SK-N-SH (cell line): ENCODE data around the gene VPS18. TPM values are rescaled to one million over a fixed set of nuclear protein-coding genes. Genes with fewer than 3 reads are reported as not detected.

ENCODE experiments used
- CTCF ChIA-PET: fragments of 300-600, 350-600 bp; formaldehyde crosslinking; extraction: SDS; loops from one replicate; lab custom pipeline; 2021; lab: Yijun Ruan, JAX
- POLR2A ChIA-PET: fragments of 350-600 bp; sonication (Branson Sonifier 250); formaldehyde crosslinking; extraction: SDS; loops from one replicate; lab custom pipeline; 2020; ENCODE audit warnings: antibody characterized with exemption, inconsistent platforms; lab: Yijun Ruan, JAX
- DNase-seq: peaks from one replicate; pipeline ENCODE4 v3.0.0; 2012
- H2AFZ ChIP-seq: fragments of 200-600 bp; sonication (generic); 2 replicates; pipeline ENCODE4 v1.8.1; 2016; ENCODE audit warnings: antibody characterized with exemption, mild to moderate bottlenecking, low read depth
- H3F3A ChIP-seq: fragments of 200-600 bp; sonication (generic); replicated peaks from 2 replicates; pipeline ENCODE3; 2016; ENCODE audit warnings: antibody characterized with exemption, mild to moderate bottlenecking; ENCODE audit not compliant: insufficient read depth
- H3K27ac ChIP-seq, 2 experiments: fragments of 200-500 bp in 1 of 2; fragments of 200-600 bp in 1 of 2; sonication (Bioruptor generic) in 1 of 2; sonication (generic), shearing (Covaris generic) in 1 of 2; 2 replicates each; pipeline versions ENCODE4 v1.5.1 to v1.6.1; 2014 to 2016; ENCODE audit warnings: low read depth in 2 of 2, inconsistent platforms in 1 of 2, low read length in 1 of 2, mild to moderate bottlenecking in 1 of 2, mixed read lengths in 1 of 2
- H3K27me3 ChIP-seq: fragments of 200-600 bp; sonication (generic), shearing (Covaris generic); 2 replicates; pipeline ENCODE4 v1.6.1; 2016; ENCODE audit warnings: mixed run types; ENCODE audit not compliant: insufficient read depth
- H3K36me3 ChIP-seq, 2 experiments: fragments of 200-500 bp in 1 of 2; fragments of 200-600 bp in 1 of 2; sonication (Bioruptor generic) in 1 of 2; sonication (generic) in 1 of 2; replicated peaks in 1 of 2; 2 replicates each; pipeline versions ENCODE3 to v1.5.1; 2014 to 2016; ENCODE audit warnings: low read length in 1 of 2, mild to moderate bottlenecking in 1 of 2; ENCODE audit not compliant: insufficient read depth in 2 of 2, control insufficient read depth in 1 of 2
- H3K4me1 ChIP-seq, 2 experiments: fragments of 200-500 bp in 1 of 2; fragments of 200-600 bp in 1 of 2; sonication (Bioruptor generic) in 1 of 2; sonication (generic), shearing (Covaris generic) in 1 of 2; 2 replicates each; pipeline versions ENCODE4 v1.5.1 to v1.6.1; 2014 to 2016; ENCODE audit warnings: low read depth in 1 of 2, low read length in 1 of 2, mixed run types in 1 of 2; ENCODE audit not compliant: insufficient read depth in 2 of 2, control insufficient read depth in 1 of 2
- H3K4me2 ChIP-seq: fragments of 200-600 bp; sonication (generic), shearing (Covaris generic); 2 replicates; pipeline ENCODE4 v1.6.1; 2017; ENCODE audit warnings: mixed run types
- H3K4me3 ChIP-seq, 2 experiments: fragments of 200-500 bp in 1 of 2; fragments of 200-600 bp in 1 of 2; sonication (Bioruptor generic) in 1 of 2; sonication (generic), shearing (Covaris generic) in 1 of 2; 2 replicates each; pipeline versions ENCODE4 v1.5.1 to v1.8.1; 2014 to 2016; ENCODE audit warnings: low read depth in 2 of 2, inconsistent platforms in 1 of 2, low read length in 1 of 2, mild to moderate bottlenecking in 1 of 2, mixed read lengths in 1 of 2, moderate library complexity in 1 of 2
- H3K79me2 ChIP-seq: fragments of 200-600 bp; sonication (generic); 2 replicates; pipeline ENCODE4 v1.8.1; 2017; ENCODE audit warnings: mild to moderate bottlenecking; ENCODE audit not compliant: insufficient read depth
- H3K9ac ChIP-seq: fragments of 200-600 bp; sonication (generic); 2 replicates; pipeline ENCODE4 v1.6.1; 2017; ENCODE audit warnings: mixed run types
- H3K9me2 ChIP-seq: fragments of 200-600 bp; sonication (generic); 2 replicates; pipeline ENCODE4 v1.6.1; 2017; ENCODE audit warnings: mixed run types
- H3K9me3 ChIP-seq: fragments of 200-600 bp; sonication (generic); 2 replicates; pipeline ENCODE4 v1.6.1; 2017; ENCODE audit warnings: mixed run types, mild to moderate bottlenecking, moderate library complexity
- H4K20me1 ChIP-seq: fragments of 200-600 bp; sonication (generic); 2 replicates; pipeline ENCODE4 v1.6.1; 2017; ENCODE audit warnings: mild to moderate bottlenecking, mixed run types; ENCODE audit not compliant: insufficient read depth
- CTCF ChIP-seq: fragments of 200-600 bp; sonication (generic); IDR thresholded peaks from 2 replicates; pipeline ENCODE4 v1.6.1; 2017; ENCODE audit warnings: antibody characterized with exemption, mild to moderate bottlenecking, moderate library complexity
- ELF1 ChIP-seq: IDR thresholded peaks from 2 replicates; pipeline ENCODE4 v1.4.0; 2012
- FOXM1 ChIP-seq: IDR thresholded peaks from 2 replicates; pipeline ENCODE4 v1.4.0; 2012; ENCODE audit warnings: low read depth, mild to moderate bottlenecking
- GATA2 ChIP-seq: sonication (generic); formaldehyde crosslinking; IDR thresholded peaks from 2 replicates; pipeline ENCODE4 v1.5.0; 2020; ENCODE audit warnings: mild to moderate bottlenecking, missing genetic modification reagents
- MEF2A ChIP-seq: IDR thresholded peaks from 2 replicates; pipeline ENCODE4 v1.4.0; 2012; ENCODE audit warnings: low read depth, borderline replicate concordance
- MXI1 ChIP-seq: IDR thresholded peaks from 2 replicates; pipeline ENCODE4 v1.6.1; 2012; ENCODE audit warnings: mild to moderate bottlenecking, low read depth, low read length, improper control_type of control experiment
- NFIC ChIP-seq: IDR thresholded peaks from 2 replicates; pipeline ENCODE4 v1.4.0; 2012; ENCODE audit warnings: borderline replicate concordance
- NRF1 ChIP-seq: IDR thresholded peaks from 2 replicates; pipeline ENCODE4 v1.6.1; 2012; ENCODE audit warnings: low read depth, mild to moderate bottlenecking, low read length
- PBX3 ChIP-seq: IDR thresholded peaks from 2 replicates; pipeline ENCODE4; 2012
- RFX5 ChIP-seq: IDR thresholded peaks from 2 replicates; pipeline ENCODE4 v1.6.1; 2012; ENCODE audit warnings: mild to moderate bottlenecking, improper control_type of control experiment, low read length
- SIN3A ChIP-seq: IDR thresholded peaks from 2 replicates; pipeline ENCODE4 v1.6.1; 2012; ENCODE audit warnings: low read depth, mild to moderate bottlenecking, low read length, moderate library complexity, borderline replicate concordance
- TAF1 ChIP-seq: IDR thresholded peaks from 2 replicates; pipeline ENCODE4 v1.6.1; 2012; ENCODE audit warnings: low read depth, mild to moderate bottlenecking, low read length, moderate library complexity, borderline replicate concordance
- TCF12 ChIP-seq: IDR thresholded peaks from 2 replicates; pipeline ENCODE4 v1.4.0; 2012
- TEAD4 ChIP-seq: IDR thresholded peaks from 2 replicates; pipeline ENCODE4 v1.4.0; 2012; ENCODE audit warnings: mild to moderate bottlenecking, borderline replicate concordance; ENCODE audit not compliant: insufficient read depth
- YY1 ChIP-seq: IDR thresholded peaks from 2 replicates; pipeline ENCODE4 v1.4.0; 2012; ENCODE audit warnings: low read depth, mild to moderate bottlenecking
- WGBS: methylation state at CpG from one replicate; pipeline ENCODE4 v1.1.6; 2017; ENCODE audit warnings: low lambda C conversion rate; 5-methylcytosine and 5-hydroxymethylcytosine counted together
- polyA plus RNA-seq, 3 experiments: library from polyadenylated mRNA; depleted of rRNA; stranded (reverse); fragments of >200 nt; gene quantifications; 2 replicates each; pipeline ENCODE4 v1.2.3, GENCODE V29; 2012
- TF ChIP-seq, protein P1 (sequence below): IDR thresholded peaks from 2 replicates; pipeline ENCODE4 v1.4.0; 2012; ENCODE audit warnings: low read depth, borderline replicate concordance
- TF ChIP-seq, protein P2 (sequence below): fragments of 150-350 bp; IDR thresholded peaks from 2 replicates; pipeline ENCODE4 v1.6.1; 2017; ENCODE audit warnings: antibody characterized with exemption, low read length, low read depth, borderline replicate concordance

The VPS18 gene
- polyA plus RNA-seq, 1 of the 3 experiments (the other 2 are of a cell fraction): 14.1 TPM

GRCh38 chr15:40911141-40911540 lies 16.9 kb downstream of the VPS18 start (continued):
- TF ChIP-seq, protein P1, sequence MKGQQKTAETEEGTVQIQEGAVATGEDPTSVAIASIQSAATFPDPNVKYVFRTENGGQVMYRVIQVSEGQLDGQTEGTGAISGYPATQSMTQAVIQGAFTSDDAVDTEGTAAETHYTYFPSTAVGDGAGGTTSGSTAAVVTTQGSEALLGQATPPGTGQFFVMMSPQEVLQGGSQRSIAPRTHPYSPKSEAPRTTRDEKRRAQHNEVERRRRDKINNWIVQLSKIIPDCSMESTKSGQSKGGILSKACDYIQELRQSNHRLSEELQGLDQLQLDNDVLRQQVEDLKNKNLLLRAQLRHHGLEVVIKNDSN: no peak
- TF ChIP-seq ELF1 (no peak), TEAD4 (no peak), MXI1 (no peak), CTCF (no peak), GATA2 (CRISPR knock-in tag) (no peak), RFX5 (no peak), YY1 (no peak), NFIC (no peak), FOXM1 (no peak), PBX3 (no peak), TAF1 (no peak)
- TF ChIP-seq, protein P2, sequence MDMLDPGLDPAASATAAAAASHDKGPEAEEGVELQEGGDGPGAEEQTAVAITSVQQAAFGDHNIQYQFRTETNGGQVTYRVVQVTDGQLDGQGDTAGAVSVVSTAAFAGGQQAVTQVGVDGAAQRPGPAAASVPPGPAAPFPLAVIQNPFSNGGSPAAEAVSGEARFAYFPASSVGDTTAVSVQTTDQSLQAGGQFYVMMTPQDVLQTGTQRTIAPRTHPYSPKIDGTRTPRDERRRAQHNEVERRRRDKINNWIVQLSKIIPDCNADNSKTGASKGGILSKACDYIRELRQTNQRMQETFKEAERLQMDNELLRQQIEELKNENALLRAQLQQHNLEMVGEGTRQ: no peak

GRCh38 chr15:40911693-40912092 lies 17.4 kb downstream of the VPS18 start:
- ChIA-PET POLR2A (interaction anchor here (0.6 to 1.1 kb wide), 3 partner anchors 17 to 763 kb away, joined by 3 read pairs; partner anchors contain the start of genes CHAC1 and VPS18), CTCF (interaction anchor here (0.7 to 23.8 kb wide), 6 partner anchors 7 to 111 kb away, joined by 3 to 675 read pairs (median 7); partner anchors contain the start of genes CHAC1, DLL4 and VPS18)
- H3F3A ChIP-seq: peaks cover 12% of the 10 kb centered on the region
- TF ChIP-seq TCF12 (no peak), NRF1 (no peak), MEF2A (no peak), SIN3A (no peak), TAF1 (no peak), NFIC (no peak)
- TF ChIP-seq, protein P2: no peak
- TF ChIP-seq, protein P1: no peak
- H3K4me1 ChIP-seq: peaks cover 9 to 34% of the 10 kb centered on the region in 2 experiments; a peak in 3 of 4 replicates
- H3K9me3 ChIP-seq: no peaks in the 10 kb centered on the region
- 100% methylated on average over 2 of the region's 2 CpGs for WGBS
- H3K79me2 ChIP-seq: no peaks in the 10 kb centered on the region
- no peak overlapping the region for H3K9ac ChIP-seq
- no peak overlapping the region for H3K27ac ChIP-seq
- H3K4me3 ChIP-seq: no peak overlapping the region
- H3K36me3 ChIP-seq: no peaks in the 10 kb centered on the region
- H3K9me2 ChIP-seq: no peaks in the 10 kb centered on the region
- H4K20me1 ChIP-seq: no peaks in the 10 kb centered on the region
- H3K27me3 ChIP-seq: no peaks in the 10 kb centered on the region
- H2AFZ ChIP-seq: no peak overlapping the region
- no peak for DNase-seq
- no peak overlapping the region for H3K4me2 ChIP-seq
